ENCODE measurements around the gene TENM3. TPM values are rescaled to one million over a fixed set of nuclear protein-coding genes. Genes with fewer than 3 reads are reported as not detected.

The TENM3 gene
- total RNA-seq, 2 experiments from 2014 or later = not detected

GRCh38 chr4:182574706-182575105, 331.5 kb downstream of the TENM3 start:
- CTCF ChIA-PET = no interaction called here
- Mint-ChIP-seq H3K4me1 (no peaks in the 10 kb centered on the region), H3K27ac (no peak overlapping the region), H3K4me3 (no peak overlapping the region), H3K27me3 (peaks cover 3% of the 10 kb centered on the region), H3K36me3 (no peaks in the 10 kb centered on the region), H3K9me3 (ENCODE audit: low read depth) (no peaks in the 10 kb centered on the region)
- DNase-seq = no peak
- ATAC-seq = no peak

DNA sequence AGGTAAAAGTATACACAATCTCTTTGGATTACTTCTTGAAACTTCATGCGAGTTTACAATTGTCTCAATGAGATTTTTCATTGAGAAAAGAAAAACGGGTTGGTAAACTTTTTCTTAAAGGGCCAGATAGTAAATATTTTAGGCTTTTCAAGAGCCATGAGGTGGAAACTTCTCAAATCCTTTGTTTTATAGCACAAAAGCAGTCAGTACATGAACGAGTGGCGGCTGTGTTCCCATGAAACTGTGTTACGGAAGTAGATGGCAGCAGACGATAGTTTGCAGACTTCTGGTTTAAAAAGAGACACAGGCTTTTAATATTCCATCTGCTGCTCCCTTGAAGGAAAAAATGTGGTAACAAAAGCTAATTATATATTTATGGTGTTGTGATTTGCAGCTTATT, 332.0 kb downstream of the TENM3 start:
- Mint-ChIP-seq H3K9me3 (ENCODE audit: low read depth) (no peaks in the 10 kb centered on the region), H3K27ac (no peak overlapping the region), H3K4me3 (no peak overlapping the region), H3K36me3 (no peaks in the 10 kb centered on the region), H3K27me3 (peaks cover 3% of the 10 kb centered on the region), H3K4me1 (no peaks in the 10 kb centered on the region)
- no peak for DNase-seq
- ATAC-seq = no peak
- CTCF ChIA-PET = no interaction called here

DNA sequence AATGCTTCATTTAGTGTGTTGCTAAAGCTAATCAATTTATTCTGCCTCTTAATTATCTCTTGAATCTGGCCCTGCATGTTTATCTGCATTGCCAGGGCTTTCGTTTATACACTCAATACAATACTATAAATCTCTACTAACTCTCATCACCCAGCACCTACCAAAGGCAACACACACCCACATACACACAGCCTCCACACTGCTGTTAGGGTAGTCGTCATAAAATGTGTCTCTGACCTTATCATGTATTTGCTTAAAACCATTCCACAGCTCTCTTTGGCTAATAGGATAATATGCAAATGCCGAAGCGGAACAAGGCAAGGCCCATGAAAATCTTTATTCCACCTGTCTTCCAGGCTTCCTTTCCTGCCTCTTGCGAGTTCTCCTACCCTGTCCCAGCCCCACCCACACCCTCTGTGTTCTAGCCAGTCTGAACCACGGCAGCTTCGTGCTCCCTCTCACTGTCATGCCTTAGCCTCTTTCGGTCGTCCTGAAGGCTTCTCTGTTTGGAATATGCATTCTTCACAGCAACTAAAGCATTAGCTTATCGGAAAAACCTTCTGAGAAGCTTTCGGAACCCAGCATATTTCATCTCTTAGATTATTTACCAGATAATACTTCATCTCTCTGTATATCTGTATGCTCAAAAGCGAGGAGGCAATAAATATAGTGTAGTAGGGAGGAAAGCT, 333.5 kb downstream of the TENM3 start:
- Mint-ChIP-seq H3K9me3 (ENCODE audit: low read depth) (no peaks in the 10 kb centered on the region), H3K4me3 (no peak overlapping the region), H3K4me1 (no peaks in the 10 kb centered on the region), H3K27me3 (peaks cover 3% of the 10 kb centered on the region), H3K36me3 (no peaks in the 10 kb centered on the region), H3K27ac (no peak overlapping the region)
- ATAC-seq (no peak), DNase-seq (no peak)
- CTCF ChIA-PET = no interaction called here

- Mint-ChIP-seq H3K4me1 (no peaks in the 10 kb centered on the region), H3K4me3 (no peak overlapping the region), H3K27me3 (peaks cover 3% of the 10 kb centered on the region), H3K27ac (no peak overlapping the region), H3K9me3 (ENCODE audit: low read depth) (no peaks in the 10 kb centered on the region), H3K36me3 (no peaks in the 10 kb centered on the region)
- DNase-seq (no peak), ATAC-seq (no peak)
- CTCF ChIA-PET = no interaction called here
Measured at GRCh38 chr4:182577411-182577810, 334.2 kb downstream of the TENM3 start.

GRCh38 chr4:182578402-182578801, 335.2 kb downstream of the TENM3 start:
- ATAC-seq = no peak
- no peak overlapping the region for H3K4me3 Mint-ChIP-seq

GRCh38 chr4:182582245-182582644, 339.0 kb downstream of the TENM3 start:
- ATAC-seq (no peak), DNase-seq (no peak)
- Mint-ChIP-seq H3K4me3 (no peak overlapping the region), H3K36me3 (no peaks in the 10 kb centered on the region), H3K4me1 (no peaks in the 10 kb centered on the region), H3K9me3 (ENCODE audit: low read depth) (no peaks in the 10 kb centered on the region), H3K27ac (no peak overlapping the region), H3K27me3 (no peaks in the 10 kb centered on the region)
- CTCF ChIA-PET = no interaction called here

More at GRCh38 chr4:182578402-182578801, 335.2 kb downstream of the TENM3 start:
- no peak for DNase-seq
- Mint-ChIP-seq H3K4me1 (no peaks in the 10 kb centered on the region), H3K27ac (no peak overlapping the region), H3K27me3 (peaks cover 3% of the 10 kb centered on the region), H3K9me3 (ENCODE audit: low read depth) (no peaks in the 10 kb centered on the region), H3K36me3 (no peaks in the 10 kb centered on the region)
- CTCF ChIA-PET = no interaction called here

GRCh38 chr4:182583703-182584415, 340.7 kb downstream of the TENM3 start:
- Mint-ChIP-seq H3K9me3 (ENCODE audit: low read depth) (no peaks in the 10 kb centered on the region), H3K36me3 (no peaks in the 10 kb centered on the region), H3K27ac (no peak overlapping the region), H3K27me3 (no peaks in the 10 kb centered on the region), H3K4me3 (no peak overlapping the region), H3K4me1 (no peaks in the 10 kb centered on the region)
- ATAC-seq (no peak), DNase-seq (no peak)
- CTCF ChIA-PET = interaction anchor here (1.4 kb wide), 1 partner anchor 11 kb away, joined by 3 read pairs; no protein-coding TSS in a partner anchor

- CTCF ChIA-PET = no interaction called here
- Mint-ChIP-seq H3K4me3 (no peak overlapping the region), H3K9me3 (ENCODE audit: low read depth) (no peaks in the 10 kb centered on the region), H3K36me3 (no peaks in the 10 kb centered on the region), H3K27ac (no peak overlapping the region), H3K4me1 (no peaks in the 10 kb centered on the region), H3K27me3 (no peaks in the 10 kb centered on the region)
- DNase-seq (no peak), ATAC-seq (no peak)
Measured at GRCh38 chr4:182585321-182585720, 342.1 kb downstream of the TENM3 start.

GRCh38 chr4:182589100-182589499, 345.9 kb downstream of the TENM3 start:
- H3K36me3 Mint-ChIP-seq = no peaks in the 10 kb centered on the region
- H3K9me3 Mint-ChIP-seq (ENCODE audit: low read depth) = no peaks in the 10 kb centered on the region
- H3K4me3 Mint-ChIP-seq = no peak overlapping the region
- CTCF ChIA-PET = interaction anchor here (0.6 kb wide), 1 partner anchor 16 kb away, joined by 3 read pairs; no protein-coding TSS in a partner anchor
- no peaks in the 10 kb centered on the region for H3K4me1 Mint-ChIP-seq
- no peak overlapping the region for H3K27ac Mint-ChIP-seq
- ATAC-seq = no peak
- DNase-seq = no peak
- no peaks in the 10 kb centered on the region for H3K27me3 Mint-ChIP-seq

GRCh38 chr4:182593402-182593801, 350.2 kb downstream of the TENM3 start:
- CTCF ChIA-PET = no interaction called here
- ATAC-seq (no peak), DNase-seq (no peak)
- H3K4me1 Mint-ChIP-seq = no peaks in the 10 kb centered on the region
- no peaks in the 10 kb centered on the region for H3K36me3 Mint-ChIP-seq
- no peak overlapping the region for H3K27ac Mint-ChIP-seq
- H3K27me3 Mint-ChIP-seq = no peaks in the 10 kb centered on the region
- H3K9me3 Mint-ChIP-seq (ENCODE audit: low read depth) = no peaks in the 10 kb centered on the region
- no peak overlapping the region for H3K4me3 Mint-ChIP-seq

DNA sequence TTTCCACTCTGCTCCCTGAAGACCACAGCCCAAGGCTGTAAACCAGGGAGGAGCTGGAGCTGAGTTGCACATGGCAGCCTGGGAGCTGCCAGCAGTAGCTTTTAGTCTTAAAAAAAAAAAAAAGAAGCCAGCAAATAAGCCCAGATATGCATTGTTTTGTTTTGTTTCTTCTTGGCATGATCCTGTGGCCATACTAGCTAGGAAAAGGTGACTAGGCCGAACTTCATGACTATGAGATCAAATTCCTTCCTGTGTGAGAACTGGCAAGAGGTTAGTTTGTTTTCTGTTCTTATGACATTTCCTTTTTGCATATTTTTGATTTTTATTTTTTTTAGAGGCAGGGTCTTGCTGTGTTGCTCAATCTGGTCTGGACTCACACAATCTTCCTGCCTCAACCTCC, 350.7 kb downstream of the TENM3 start:
- Mint-ChIP-seq H3K4me1 (no peaks in the 10 kb centered on the region), H3K4me3 (no peak overlapping the region), H3K36me3 (no peaks in the 10 kb centered on the region), H3K27ac (no peak overlapping the region), H3K27me3 (no peaks in the 10 kb centered on the region), H3K9me3 (ENCODE audit: low read depth) (no peaks in the 10 kb centered on the region)
- CTCF ChIA-PET = no interaction called here
- no peak for ATAC-seq
- DNase-seq = no peak

DNA sequence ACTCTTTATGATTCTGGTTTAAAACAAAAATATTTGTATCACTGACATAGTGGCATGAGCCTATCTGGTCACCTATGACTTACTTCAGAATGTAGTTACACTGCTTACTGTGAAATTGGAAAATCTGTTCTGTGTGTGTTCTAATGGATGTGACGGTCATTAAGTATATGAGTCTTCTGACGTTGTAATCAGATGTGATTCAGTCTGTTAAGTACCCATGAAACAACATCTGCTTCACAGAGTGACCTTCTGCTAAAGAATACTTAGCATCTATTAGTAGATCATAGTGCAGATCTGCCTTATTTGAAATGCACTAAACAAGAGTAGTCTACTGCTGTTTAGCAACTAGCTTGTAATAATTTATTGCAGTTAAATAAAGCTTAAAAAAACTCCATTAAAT, 356.9 kb downstream of the TENM3 start:
- no peak overlapping the region for H3K4me3 Mint-ChIP-seq
- no peak overlapping the region for H3K27ac Mint-ChIP-seq
- ATAC-seq (no peak), DNase-seq (no peak)
- H3K9me3 Mint-ChIP-seq (ENCODE audit: low read depth) = no peaks in the 10 kb centered on the region
- H3K36me3 Mint-ChIP-seq = no peaks in the 10 kb centered on the region
- H3K27me3 Mint-ChIP-seq = no peaks in the 10 kb centered on the region
- CTCF ChIA-PET = no interaction called here
- no peaks in the 10 kb centered on the region for H3K4me1 Mint-ChIP-seq

GRCh38 chr4:182600856-182601255, 357.7 kb downstream of the TENM3 start:
- Mint-ChIP-seq H3K27me3 (no peaks in the 10 kb centered on the region), H3K4me3 (no peak overlapping the region), H3K36me3 (no peaks in the 10 kb centered on the region), H3K4me1 (no peaks in the 10 kb centered on the region), H3K27ac (no peak overlapping the region), H3K9me3 (ENCODE audit: low read depth) (no peaks in the 10 kb centered on the region)
- CTCF ChIA-PET = no interaction called here
- ATAC-seq (no peak), DNase-seq (no peak)

- Mint-ChIP-seq H3K9me3 (ENCODE audit: low read depth) (no peaks in the 10 kb centered on the region), H3K36me3 (no peaks in the 10 kb centered on the region), H3K27me3 (no peaks in the 10 kb centered on the region), H3K4me3 (no peak overlapping the region), H3K27ac (no peak overlapping the region), H3K4me1 (no peaks in the 10 kb centered on the region)
- ATAC-seq (no peak), DNase-seq (no peak)
- CTCF ChIA-PET = no interaction called here
Measured at GRCh38 chr4:182604161-182604622, 361.0 kb downstream of the TENM3 start.

Measured in activated CD8-positive, alpha-beta memory T cell treated with anti-CD3 and anti-CD28 coated beads, Interleukin-2, amount 10 ng/mL, durations not matched to agents 7 days and 5 days (primary cell).